Measurements from ENCODE around the gene FOSB. TPM values are rescaled to one million over a fixed set of nuclear protein-coding genes. Genes with fewer than 3 reads are reported as not detected.

FOSB gene
- polyA plus RNA-seq, 1 donor from 2014 or later: 2.1 TPM

DNA sequence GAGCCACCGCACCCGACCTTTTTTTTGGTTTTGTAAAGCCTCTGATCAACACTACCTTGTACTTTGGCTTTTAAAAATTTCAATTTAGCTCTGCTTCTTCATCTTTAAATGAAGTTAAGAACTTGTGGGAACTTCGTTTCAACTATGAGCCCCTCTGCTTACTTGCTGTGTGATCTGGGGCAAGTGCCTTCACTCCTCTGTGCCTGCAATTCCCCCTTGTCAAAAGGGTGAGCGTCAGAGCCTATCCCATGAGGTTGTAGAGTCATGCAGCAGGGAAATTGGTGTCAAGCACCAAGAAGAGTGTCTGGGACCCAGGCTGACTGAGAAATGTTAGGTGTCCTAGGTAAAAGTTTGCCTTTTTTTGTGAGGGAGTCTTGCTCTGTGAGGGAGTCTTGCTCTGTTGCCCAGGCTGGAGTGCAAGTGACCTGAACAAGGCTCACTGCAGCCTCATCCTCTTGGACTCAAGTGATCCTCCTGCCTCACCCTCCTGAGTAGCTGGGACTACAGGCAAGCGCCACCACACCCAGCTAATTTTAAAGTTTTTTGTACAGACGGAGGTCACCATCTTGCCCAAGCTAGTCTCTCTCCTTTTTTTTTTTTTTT lies 45.2 kb downstream of the FOSB start:
- Histone ChIP-seq H3K9me3 (ENCODE audit: low read length) (no peaks in the 10 kb centered on the region), H3K4me2 (ENCODE audit: low read length) (no peak overlapping the region), H3K79me2 (replicated peaks; ENCODE audit: insufficient read depth, low read length) (no peaks in the 10 kb centered on the region), H3K9ac (ENCODE audit: low read length) (no peak overlapping the region), H3K9me2 (ENCODE audit: insufficient read depth, low read length) (no peaks in the 10 kb centered on the region), H3K27ac (ENCODE audit: low read length) (no peak overlapping the region), H3K36me3 (ENCODE audit: insufficient read depth, low read length) (no peaks in the 10 kb centered on the region), H3K27me3 (ENCODE audit: insufficient read depth, low read depth, low read length) (no peaks in the 10 kb centered on the region), H3F3A (ENCODE audit: insufficient read depth, low read length, poor library complexity, severe bottlenecking) (no peaks in the 10 kb centered on the region), H2AFZ (ENCODE audit: low read depth, low read length) (no peak overlapping the region), H4K20me1 (ENCODE audit: insufficient read depth) (no peaks in the 10 kb centered on the region), H3K4me3 (ENCODE audit: low read length) (no peak overlapping the region)
- TF ChIP-seq SMC3 (conservative IDR thresholded peaks at IDR 0.05; ENCODE audit: poor library complexity) (no peak), EZH2 (IDR thresholded peaks at IDR 0.05; ENCODE audit: borderline replicate concordance, insufficient read depth, low read length, poor library complexity, severe bottlenecking) (no peak), POLR2AphosphoS5 (IDR thresholded peaks at IDR 0.05) (no peak), CTCF (IDR thresholded peaks at IDR 0.05; ENCODE audit: poor library complexity, severe bottlenecking) (no peak), TAF1 (IDR thresholded peaks at IDR 0.05; ENCODE audit: low read depth) (no peak), MXI1 (conservative IDR thresholded peaks at IDR 0.05; ENCODE audit: poor library complexity, severe bottlenecking) (no peak), EP300 (conservative IDR thresholded peaks at IDR 0.05; ENCODE audit: poor library complexity, severe bottlenecking) (no peak), RAD21 (conservative IDR thresholded peaks at IDR 0.05) (no peak)
- TF ChIP-seq, protein P1, sequence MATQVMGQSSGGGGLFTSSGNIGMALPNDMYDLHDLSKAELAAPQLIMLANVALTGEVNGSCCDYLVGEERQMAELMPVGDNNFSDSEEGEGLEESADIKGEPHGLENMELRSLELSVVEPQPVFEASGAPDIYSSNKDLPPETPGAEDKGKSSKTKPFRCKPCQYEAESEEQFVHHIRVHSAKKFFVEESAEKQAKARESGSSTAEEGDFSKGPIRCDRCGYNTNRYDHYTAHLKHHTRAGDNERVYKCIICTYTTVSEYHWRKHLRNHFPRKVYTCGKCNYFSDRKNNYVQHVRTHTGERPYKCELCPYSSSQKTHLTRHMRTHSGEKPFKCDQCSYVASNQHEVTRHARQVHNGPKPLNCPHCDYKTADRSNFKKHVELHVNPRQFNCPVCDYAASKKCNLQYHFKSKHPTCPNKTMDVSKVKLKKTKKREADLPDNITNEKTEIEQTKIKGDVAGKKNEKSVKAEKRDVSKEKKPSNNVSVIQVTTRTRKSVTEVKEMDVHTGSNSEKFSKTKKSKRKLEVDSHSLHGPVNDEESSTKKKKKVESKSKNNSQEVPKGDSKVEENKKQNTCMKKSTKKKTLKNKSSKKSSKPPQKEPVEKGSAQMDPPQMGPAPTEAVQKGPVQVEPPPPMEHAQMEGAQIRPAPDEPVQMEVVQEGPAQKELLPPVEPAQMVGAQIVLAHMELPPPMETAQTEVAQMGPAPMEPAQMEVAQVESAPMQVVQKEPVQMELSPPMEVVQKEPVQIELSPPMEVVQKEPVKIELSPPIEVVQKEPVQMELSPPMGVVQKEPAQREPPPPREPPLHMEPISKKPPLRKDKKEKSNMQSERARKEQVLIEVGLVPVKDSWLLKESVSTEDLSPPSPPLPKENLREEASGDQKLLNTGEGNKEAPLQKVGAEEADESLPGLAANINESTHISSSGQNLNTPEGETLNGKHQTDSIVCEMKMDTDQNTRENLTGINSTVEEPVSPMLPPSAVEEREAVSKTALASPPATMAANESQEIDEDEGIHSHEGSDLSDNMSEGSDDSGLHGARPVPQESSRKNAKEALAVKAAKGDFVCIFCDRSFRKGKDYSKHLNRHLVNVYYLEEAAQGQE (IDR thresholded peaks at IDR 0.05; ENCODE audit: borderline replicate concordance): no peak

DNA sequence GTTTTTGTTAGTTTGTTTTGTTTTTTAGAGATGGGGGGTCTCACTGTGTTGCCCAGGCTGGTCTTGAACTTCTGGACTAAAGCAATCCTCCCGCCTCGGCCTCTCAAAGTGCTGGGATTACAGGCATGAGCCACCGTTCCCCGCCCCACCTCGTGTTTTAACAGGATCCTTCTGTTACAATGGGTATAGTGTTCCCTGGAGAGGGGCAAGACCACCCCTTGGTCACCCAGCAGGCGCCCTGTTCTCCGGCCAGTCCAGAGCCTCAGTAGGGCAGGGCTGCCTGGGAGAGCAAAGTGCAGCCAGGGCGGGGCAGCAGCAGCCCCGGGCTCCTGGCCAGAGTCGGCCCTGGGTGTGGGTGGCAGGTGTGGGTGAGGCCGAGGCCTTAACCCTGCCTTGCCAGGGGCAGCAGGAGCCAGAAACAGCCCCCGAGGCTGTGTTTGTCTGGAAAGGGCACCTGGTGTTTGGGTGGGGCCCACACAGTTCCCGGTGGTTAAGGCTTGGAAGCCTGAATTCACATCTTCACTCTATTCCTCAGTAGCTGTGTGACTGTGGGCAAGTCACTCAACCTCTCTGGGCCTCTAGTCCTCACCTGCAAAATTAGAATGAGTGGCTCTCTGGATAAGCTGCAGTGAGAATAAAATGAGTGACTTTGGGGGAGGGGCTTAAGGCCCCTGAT lies 46.7 kb downstream of the FOSB start:
- H3K27me3 ChIP-seq (ENCODE audit: insufficient read depth, low read depth, low read length): no peaks in the 10 kb centered on the region
- TF ChIP-seq, protein P1 (IDR thresholded peaks at IDR 0.05; ENCODE audit: borderline replicate concordance): no peak
- TF ChIP-seq TAF1 (IDR thresholded peaks at IDR 0.05; ENCODE audit: low read depth) (no peak), SMC3 (conservative IDR thresholded peaks at IDR 0.05; ENCODE audit: poor library complexity) (no peak), CTCF (IDR thresholded peaks at IDR 0.05; ENCODE audit: poor library complexity, severe bottlenecking) (no peak)
- H4K20me1 ChIP-seq (ENCODE audit: insufficient read depth): no peaks in the 10 kb centered on the region
- no peaks in the 10 kb centered on the region for H3K79me2 ChIP-seq (replicated peaks; ENCODE audit: insufficient read depth, low read length)
- no peaks in the 10 kb centered on the region for H3K9me3 ChIP-seq (ENCODE audit: low read length)
- no peaks in the 10 kb centered on the region for H3F3A ChIP-seq (ENCODE audit: insufficient read depth, low read length, poor library complexity, severe bottlenecking)
- no peak overlapping the region for H3K4me3 ChIP-seq (ENCODE audit: low read length)
- H3K4me2 ChIP-seq (ENCODE audit: low read length): no peak overlapping the region
- no peaks in the 10 kb centered on the region for H3K9me2 ChIP-seq (ENCODE audit: insufficient read depth, low read length)
- no peak overlapping the region for H3K9ac ChIP-seq (ENCODE audit: low read length)
- no peak overlapping the region for H2AFZ ChIP-seq (ENCODE audit: low read depth, low read length)
- H3K27ac ChIP-seq (ENCODE audit: low read length): no peak overlapping the region
- H3K36me3 ChIP-seq (ENCODE audit: insufficient read depth, low read length): no peaks in the 10 kb centered on the region
